DOHH2 (cell line): ENCODE data around the gene NUP50.

Experiments used
- H3F3A ChIP-seq: fragments of 200-600 bp; sonication (generic), shearing (Covaris generic); 2 replicates; pipeline ENCODE4 v1.6.0; 2016; ENCODE audit warnings: antibody characterized with exemption, mild to moderate bottlenecking; ENCODE audit not compliant: control insufficient read depth, insufficient read depth
- H3K27ac ChIP-seq: fragments of 200-600 bp; sonication (generic); 2 replicates; pipeline ENCODE4 v1.5.1; 2014; ENCODE audit warnings: low read depth, mild to moderate bottlenecking, low read length, moderate library complexity
- H3K27me3 ChIP-seq: fragments of 200-600 bp; sonication (generic); 2 replicates; pipeline ENCODE4 v1.6.1; 2014; ENCODE audit warnings: mild to moderate bottlenecking, low read length, mixed read lengths; ENCODE audit not compliant: control insufficient read depth
- H3K36me3 ChIP-seq: fragments of 200-600 bp; sonication (generic); 2 replicates; pipeline ENCODE4 v1.6.1; 2014; ENCODE audit warnings: mild to moderate bottlenecking, low read length, moderate library complexity, mixed read lengths; ENCODE audit not compliant: control insufficient read depth
- H3K4me1 ChIP-seq: fragments of 200-600 bp; sonication (generic); 2 replicates; pipeline ENCODE4 v1.6.1; 2014; ENCODE audit warnings: mild to moderate bottlenecking, low read length, mixed read lengths; ENCODE audit not compliant: control insufficient read depth
- H3K4me2 ChIP-seq: fragments of 200-600 bp; sonication (generic); 2 replicates; pipeline ENCODE4 v1.6.0; 2014; ENCODE audit warnings: mild to moderate bottlenecking, low read length, moderate library complexity
- H3K4me3 ChIP-seq: fragments of 200-600 bp; sonication (generic); 2 replicates; pipeline ENCODE4 v1.5.1; 2014; ENCODE audit warnings: mild to moderate bottlenecking, low read length, mixed read lengths
- H3K79me2 ChIP-seq: fragments of 200-600 bp; sonication (generic); 2 replicates; pipeline ENCODE4 v1.6.1; 2014; ENCODE audit warnings: mild to moderate bottlenecking, low read length, mixed read lengths; ENCODE audit not compliant: control insufficient read depth
- H3K9me2 ChIP-seq: fragments of 200-600 bp; sonication (generic); replicated peaks from 2 replicates; pipeline ENCODE4 v1.6.1; 2014; ENCODE audit warnings: mild to moderate bottlenecking, low read length, mixed read lengths; ENCODE audit not compliant: control insufficient read depth
- H3K9me3 ChIP-seq: fragments of 200-600 bp; sonication (generic); 2 replicates; pipeline ENCODE4 v1.6.1; 2014; ENCODE audit warnings: antibody characterized with exemption, low read length, mixed read lengths; ENCODE audit not compliant: control insufficient read depth, insufficient read depth
- H4K20me1 ChIP-seq: fragments of 200-600 bp; sonication (generic); 2 replicates; pipeline ENCODE4 v1.6.0; 2014; ENCODE audit warnings: low read depth, mild to moderate bottlenecking, antibody characterized with exemption, low read length, moderate library complexity; ENCODE audit not compliant: control insufficient read depth, insufficient read depth
- CTCF ChIP-seq: fragments of 200-600 bp; sonication (generic); IDR thresholded peaks from one replicate; pipeline ENCODE4 v1.5.1; 2014; ENCODE audit warnings: antibody characterized with exemption, mild to moderate bottlenecking, low read depth, low read length; ENCODE audit not compliant: poor library complexity, severe bottlenecking
- EZH2phosphoT487 ChIP-seq: fragments of 200-600 bp; sonication (generic); IDR thresholded peaks from 2 replicates; pipeline ENCODE4 v1.6.1; 2017; ENCODE audit warnings: borderline replicate concordance, mild to moderate bottlenecking, antibody characterized with exemption, low read length, moderate library complexity, mixed read lengths

The NUP50 gene

GRCh38 chr22:45235851-45236342 is 72.2 kb downstream of the NUP50 start:
- TF ChIP-seq EZH2phosphoT487 (no peak), CTCF (no peak)
- Histone ChIP-seq H3K9me2 (no peaks in the 10 kb centered on the region), H3K4me2 (peak overlapping the region; percentile 88), H3K27ac (peak overlapping the region; percentile 76), H3K4me3 (peak overlapping the region; percentile 63), H3K4me1 (peaks cover 58% of the 10 kb centered on the region), H3F3A (peaks cover 7% of the 10 kb centered on the region; the same call in 1 of the 2 replicates), H3K9me3 (no peaks in the 10 kb centered on the region), H4K20me1 (peaks cover 26% of the 10 kb centered on the region), H3K36me3 (peaks cover 49% of the 10 kb centered on the region), H3K79me2 (peaks cover 85% of the 10 kb centered on the region), H3K27me3 (no peaks in the 10 kb centered on the region)

GRCh38 chr22:45237065-45237990 is 73.6 kb downstream of the NUP50 start:
- Histone ChIP-seq H3K9me3 (no peaks in the 10 kb centered on the region), H3K27ac (no peak overlapping the region), H4K20me1 (peaks cover 22% of the 10 kb centered on the region), H3K79me2 (peaks cover 76% of the 10 kb centered on the region), H3K4me2 (peak overlapping the region; percentile 88), H3F3A (peaks cover 7% of the 10 kb centered on the region; the same call in 1 of the 2 replicates), H3K36me3 (peaks cover 49% of the 10 kb centered on the region), H3K4me3 (no peak overlapping the region), H3K4me1 (peaks cover 67% of the 10 kb centered on the region), H3K27me3 (no peaks in the 10 kb centered on the region), H3K9me2 (no peaks in the 10 kb centered on the region)
- TF ChIP-seq EZH2phosphoT487 (no peak), CTCF (no peak)
